ENCODE data around the gene KRTAP2-1. TPM values are rescaled to one million over a fixed set of nuclear protein-coding genes. Genes with fewer than 3 reads are reported as not detected.
"Not testable (repeated sequence)": the region's sequence is repeated elsewhere in the genome, so short reads cannot be mapped to it uniquely, and the experiment has no call there.

Gene KRTAP2-1
- total RNA-seq (not detected), polyA plus RNA-seq (not detected)
- long read RNA-seq, donor 1 = 0 reads
- long read RNA-seq, donor 2 = 0 reads

- H3K9me3 ChIP-seq, H3K27ac ChIP-seq, ATAC-seq: not testable (repeated sequence)
Observed at GRCh38 chr17:41046735-41047465, at the start of gene KRTAP2-1. TSS of gene KRTAP2-1 (minus strand) at chr17:41047316. CDS start at chr17:41047267, 49 bp downstream.

GRCh38 chr17:41096055-41096454 lies 48.9 kb upstream of the KRTAP2-1 start:
- Histone ChIP-seq H3K9me3 (no peaks in the 10 kb centered on the region), H3K27me3 (ENCODE audit: insufficient read depth in 3 of 3, low read length in 2 of 3) (peaks cover 0 to 4% (median 1%) of the 10 kb centered on the region in 3 donors), H3K27ac (no peak overlapping the region), H3K36me3 (ENCODE audit: insufficient read depth in 1 of 2, low read depth in 1 of 2) (no peaks in the 10 kb centered on the region), H3K4me1 (no peaks in the 10 kb centered on the region), H3K4me3 (no peak overlapping the region)
- ATAC-seq (no peak), DNase-seq (no peak)
- WGBS, 3 donors = 82 to 86% (median 83%) methylated on average over 7 of the region's 7 CpGs
- no peak for TF ChIP-seq CTCF (IDR thresholded peaks at IDR 0.05)
- intact Hi-C loops (cut with DNase I) = no loop called here

More at GRCh38 chr17:41046735-41047465, at the start of gene KRTAP2-1:
- H3K27me3 ChIP-seq (ENCODE audit: insufficient read depth in 3 of 3, low read length in 2 of 3); H3K4me1 ChIP-seq; H3K36me3 ChIP-seq (ENCODE audit: insufficient read depth in 1 of 2, low read depth in 1 of 2); DNase-seq; H3K4me3 ChIP-seq; intact Hi-C loops (cut with DNase I): not testable (repeated sequence)
- WGBS, 3 donors = 42 to 45% (median 44%) methylated on average over 7 to 10 of the region's 33 CpGs

GRCh38 chr17:41088760-41089352 lies 41.7 kb upstream of the KRTAP2-1 start:
- H3K36me3 ChIP-seq (ENCODE audit: insufficient read depth in 1 of 2, low read depth in 1 of 2); intact Hi-C loops (cut with DNase I); ATAC-seq; H3K4me3 ChIP-seq; H3K27me3 ChIP-seq (ENCODE audit: insufficient read depth in 3 of 3, low read length in 2 of 3); H3K9me3 ChIP-seq; H3K4me1 ChIP-seq; H3K27ac ChIP-seq; DNase-seq: not testable (repeated sequence)
- WGBS, 3 donors = 51 to 67% (median 64%) methylated on average over 4 of the region's 4 CpGs

- H3K9me3 ChIP-seq; ATAC-seq; H3K36me3 ChIP-seq (ENCODE audit: insufficient read depth in 1 of 2, low read depth in 1 of 2); DNase-seq; H3K4me1 ChIP-seq; intact Hi-C loops (cut with DNase I); H3K27ac ChIP-seq; H3K4me3 ChIP-seq; H3K27me3 ChIP-seq (ENCODE audit: insufficient read depth in 3 of 3, low read length in 2 of 3): not testable (repeated sequence)
- 70 to 79% (median 71%) methylated on average over 5 to 14 of the region's 14 CpGs for WGBS, 3 donors
Observed at GRCh38 chr17:41084100-41084856, 37.2 kb upstream of the KRTAP2-1 start, which contains the start of gene KRTAP4-7. TSS of gene KRTAP4-7 (plus strand) at chr17:41084150. CDS start at chr17:41084207, 57 bp downstream.

GRCh38 chr17:41083427-41083826 lies 36.3 kb upstream of the KRTAP2-1 start:
- intact Hi-C loops (cut with DNase I); H3K36me3 ChIP-seq (ENCODE audit: insufficient read depth in 1 of 2, low read depth in 1 of 2); ATAC-seq; H3K4me3 ChIP-seq; H3K27me3 ChIP-seq (ENCODE audit: insufficient read depth in 3 of 3, low read length in 2 of 3); H3K4me1 ChIP-seq; DNase-seq; H3K27ac ChIP-seq; H3K9me3 ChIP-seq: not testable (repeated sequence)
- 77 to 81% (median 77%) methylated on average over 2 of the region's 2 CpGs for WGBS, 3 donors

- intact Hi-C loops (cut with DNase I) = no loop called here
- ATAC-seq (no peak), DNase-seq (no peak)
- H3K9me3 ChIP-seq = no peaks in the 10 kb centered on the region
- 48 to 61% (median 61%) methylated on average over 4 of the region's 4 CpGs for WGBS, 3 donors
- H3K4me3 ChIP-seq = no peak overlapping the region
- H3K27me3 ChIP-seq (ENCODE audit: insufficient read depth in 3 of 3, low read length in 2 of 3) = peaks cover 0 to 3% (median 0%) of the 10 kb centered on the region in 3 donors
- no peaks in the 10 kb centered on the region for H3K36me3 ChIP-seq (ENCODE audit: insufficient read depth in 1 of 2, low read depth in 1 of 2)
- TF ChIP-seq CTCF (IDR thresholded peaks at IDR 0.05) = no peak
- no peaks in the 10 kb centered on the region for H3K4me1 ChIP-seq
- H3K27ac ChIP-seq = no peak overlapping the region
Observed at GRCh38 chr17:41082626-41083025, 35.5 kb upstream of the KRTAP2-1 start.

Data from psoas muscle (tissue), 8 donors.